Kidney (tissue), 14 donors: ENCODE measurements around the gene GPRC5D. TPM values are rescaled to one million over a fixed set of nuclear protein-coding genes. Genes with fewer than 3 reads are reported as not detected.

Source experiments
- DNase-seq, 5 donors: peaks; one replicate each; pipeline ENCODE4 v3.0.0-alpha.2; 2013 to 2020
- FAIRE-seq: peaks from 2 replicates; lab custom pipeline; 2012; peaks lifted over from hg19 to GRCh38; lab: Jason Lieb, UNC
- H3K27ac ChIP-seq, 2 donors: one replicate each; pipeline ENCODE4 v1.7.0; 2013; ENCODE audit warnings: low read depth in 2 of 2, low read length in 2 of 2, inconsistent platforms in 1 of 2
- H3K27me3 ChIP-seq: one replicate; pipeline ENCODE4 v1.7.1; 2013; ENCODE audit warnings: low read length, inconsistent platforms; ENCODE audit not compliant: control insufficient read depth, insufficient read depth
- H3K36me3 ChIP-seq, 3 donors: one replicate each; pipeline versions ENCODE4 v1.7.0 to v1.7.1; 2013; ENCODE audit warnings: low read length in 3 of 3, control low read depth in 1 of 3, inconsistent platforms in 1 of 3; ENCODE audit not compliant: insufficient read depth in 3 of 3, control insufficient read depth in 2 of 3
- H3K4me1 ChIP-seq, 3 donors: one replicate each; pipeline versions ENCODE4 v1.7.0 to v1.7.1; 2013; ENCODE audit warnings: low read length in 3 of 3, inconsistent platforms in 1 of 3, low read depth in 1 of 3; ENCODE audit not compliant: control insufficient read depth in 2 of 3, insufficient read depth in 2 of 3
- H3K4me3 ChIP-seq, 3 donors: one replicate each; pipeline versions ENCODE4 v1.7.0 to v1.8.1; 2013; ENCODE audit warnings: low read length in 3 of 3, control low read depth in 1 of 3, inconsistent platforms in 1 of 3
- H3K9ac ChIP-seq, 3 donors: one replicate each; pipeline versions ENCODE4 v1.7.0 to v1.7.1; 2013; ENCODE audit warnings: low read length in 3 of 3, control low read depth in 1 of 3, inconsistent platforms in 1 of 3
- H3K9me3 ChIP-seq, 3 donors: one replicate each; pipeline versions ENCODE4 v1.7.0 to v1.7.1; 2013; ENCODE audit warnings: low read length in 3 of 3, control low read depth in 1 of 3, inconsistent platforms in 1 of 3; ENCODE audit not compliant: control insufficient read depth in 2 of 3, insufficient read depth in 1 of 3
- CTCF ChIP-seq: IDR thresholded peaks from 3 replicates; pipeline ENCODE4 v1.5.1; 2012; ENCODE audit warnings: mild to moderate bottlenecking, moderate library complexity, borderline replicate concordance; ENCODE audit not compliant: insufficient read depth; ENCODE audit errors: extremely low read depth
- intact Hi-C: fragments of 100-400 bp; cut with DNase I; formaldehyde crosslinking; loops from one replicate; pipeline ENCODE4 v1.11.1; 2022
- polyA plus RNA-seq: library from polyadenylated mRNA; stranded (reverse); fragments of 350-450 nt; fragmentation: Illumina TruSeq; extraction: RNeasy Lipid Tissue Mini Kit (QIAGEN cat#74804); gene quantifications from one replicate; pipeline ENCODE4 v1.2.3, GENCODE V29; 2014; ENCODE audit warnings: low read depth, low replicate concordance; ENCODE audit not compliant: insufficient read depth
- total RNA-seq: library from RNA; stranded (reverse); fragmentation: NEBNext Ultra II Directional; extraction: Animal tissue kit (Norgen Biotek cat#: 25700); gene quantifications from one replicate; pipeline ENCODE4 v1.2.1, GENCODE V29; 2021
- donor health status: control.
- donor health status: control.
- donor health status: control.
- donor health status: control.
- donor health status: control.
- donor health status: DM: yes; HTN: yes; CAD: no.
- donor health status: Normal renal cell carcinoma (clear cell type).

The GPRC5D gene
- total and polyA plus RNA-seq, 2 donors from 2014 or later = 0.25 TPM; not detected in 1

- no peak for FAIRE-seq
- intact Hi-C loops = no loop called here
- H3K27ac ChIP-seq = no peak overlapping the region
Observed at GRCh38 chr12:12908711-12909110, 43.3 kb downstream of the GPRC5D start.

GRCh38 chr12:12908252-12908651, 43.7 kb downstream of the GPRC5D start:
- Histone ChIP-seq H3K9me3 (no peaks in the 10 kb centered on the region), H3K27ac (no peak overlapping the region), H3K27me3 (no peaks in the 10 kb centered on the region), H3K9ac (no peak overlapping the region), H3K4me3 (no peak overlapping the region), H3K36me3 (no peaks in the 10 kb centered on the region), H3K4me1 (peaks cover 0 to 2% (median 0%) of the 10 kb centered on the region in 3 donors)
- intact Hi-C loops = no loop called here
- FAIRE-seq (no peak), DNase-seq (no peak)
- TF ChIP-seq CTCF = no peak

More at GRCh38 chr12:12908711-12909110, 43.3 kb downstream of the GPRC5D start:
- TF ChIP-seq CTCF = no peak
- H3K4me1 ChIP-seq = peaks cover 0 to 2% (median 0%) of the 10 kb centered on the region in 3 donors
- no peaks in the 10 kb centered on the region for H3K9me3 ChIP-seq
- H3K9ac ChIP-seq = no peak overlapping the region
- no peak overlapping the region for H3K4me3 ChIP-seq
- H3K36me3 ChIP-seq = no peaks in the 10 kb centered on the region
- H3K27me3 ChIP-seq = no peaks in the 10 kb centered on the region
- no peak for DNase-seq

- DNase-seq = no peak
- H3K36me3 ChIP-seq = no peaks in the 10 kb centered on the region
- no peak overlapping the region for H3K4me3 ChIP-seq
- no peak for FAIRE-seq
- intact Hi-C loops = no loop called here
- H3K9me3 ChIP-seq = no peaks in the 10 kb centered on the region
- no peak overlapping the region for H3K27ac ChIP-seq
- TF ChIP-seq CTCF = no peak
- H3K4me1 ChIP-seq = peaks cover 0 to 2% (median 0%) of the 10 kb centered on the region in 3 donors
- no peaks in the 10 kb centered on the region for H3K27me3 ChIP-seq
- no peak overlapping the region for H3K9ac ChIP-seq
Observed at GRCh38 chr12:12907552-12907951, 44.4 kb downstream of the GPRC5D start.
